Right forelimb (tissue), 1 donor: ENCODE measurements around the gene GRIA4.

Experiments used
- DNase-seq: peaks from one replicate; pipeline ENCODE4 v3.0.0-alpha.2; 2018

GRIA4 gene

GRCh38 chr11:105639527-105639926, 29.7 kb downstream of the GRIA4 start:
- DNase-seq: no peak

- no peak for DNase-seq
These were observed 31.6 kb downstream of the GRIA4 start for GRCh38 chr11:105641433-105641832.

- DNase-seq: no peak
These were observed 33.0 kb downstream of the GRIA4 start for GRCh38 chr11:105642870-105643269.

DNA sequence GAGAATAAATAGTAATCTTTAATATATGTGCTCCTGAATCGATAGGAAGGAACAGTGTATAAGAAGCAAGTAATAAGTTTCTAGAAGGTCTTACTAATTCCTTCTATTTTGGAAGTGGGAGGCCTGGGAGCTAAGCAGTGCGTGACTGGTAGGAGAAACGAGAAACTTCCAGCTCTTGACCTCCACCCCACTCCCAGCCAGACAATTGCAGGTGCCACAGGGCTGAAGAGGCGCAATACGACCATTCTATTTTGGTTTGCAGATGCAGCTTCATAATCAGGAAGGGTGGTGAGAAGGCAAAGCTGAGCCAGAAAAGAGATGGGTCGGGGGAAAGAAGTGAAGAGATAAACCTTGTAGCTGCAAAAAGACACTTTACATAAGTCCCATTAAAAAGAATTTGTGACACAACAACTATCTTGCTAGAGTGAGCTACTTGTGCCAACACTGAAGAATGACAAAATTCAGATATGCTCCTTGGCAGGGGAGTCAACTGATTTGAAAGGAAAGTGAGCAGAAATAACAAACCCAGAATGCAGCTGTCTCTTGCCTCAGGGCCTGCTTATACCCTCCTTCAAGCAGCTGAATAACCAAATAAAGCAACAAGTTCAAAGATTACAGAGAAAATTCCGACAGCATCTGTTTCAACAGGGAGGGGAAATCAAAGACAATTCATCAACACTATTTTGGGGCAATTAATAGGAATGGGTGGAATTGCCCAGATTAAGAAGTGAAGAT, 35.1 kb downstream of the GRIA4 start:
- DNase-seq: no peak

- no peak for DNase-seq
These were observed 37.9 kb downstream of the GRIA4 start for GRCh38 chr11:105647780-105648179.

DNA sequence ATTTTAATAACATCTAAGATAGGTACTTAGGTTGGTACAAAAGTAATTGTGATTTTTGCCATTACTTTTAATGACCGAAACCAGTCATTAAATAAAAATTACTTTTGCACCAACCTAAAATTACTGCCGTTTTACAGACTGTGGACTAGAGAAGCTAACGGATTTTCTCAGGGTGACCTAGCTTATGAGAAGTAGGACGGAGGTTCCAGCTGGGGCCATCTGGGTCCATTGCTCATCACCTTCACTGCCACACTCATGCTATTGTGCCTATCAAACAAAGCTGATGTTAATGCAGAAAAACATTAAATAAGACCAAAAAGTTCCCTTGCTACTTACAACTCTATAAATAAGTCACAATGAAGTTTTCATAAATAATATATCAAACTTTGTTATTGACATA, 38.9 kb downstream of the GRIA4 start:
- DNase-seq: no peak

- no peak for DNase-seq
These were observed 55.4 kb downstream of the GRIA4 start for GRCh38 chr11:105665281-105665680.

DNA sequence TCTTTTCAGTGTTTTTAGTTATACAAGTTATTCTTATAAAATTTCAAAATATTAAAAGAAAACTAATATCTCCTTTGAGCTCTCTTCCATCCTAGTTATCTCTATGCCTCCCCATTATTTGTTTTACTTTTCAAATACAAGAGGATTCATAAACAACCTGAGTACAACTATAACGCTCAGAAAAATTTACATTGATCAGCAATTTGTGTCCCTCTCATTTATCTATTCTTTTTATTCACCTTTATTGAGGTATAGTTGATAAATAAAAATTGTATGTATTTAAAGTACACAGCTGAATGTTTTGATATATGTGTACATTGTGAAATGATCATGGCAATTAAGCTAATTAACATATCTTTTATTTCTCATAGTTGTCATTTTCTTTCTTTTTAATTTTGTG, 57.6 kb downstream of the GRIA4 start:
- DNase-seq: no peak

- DNase-seq: no peak
These were observed 60.9 kb downstream of the GRIA4 start for GRCh38 chr11:105670811-105671210.

DNA sequence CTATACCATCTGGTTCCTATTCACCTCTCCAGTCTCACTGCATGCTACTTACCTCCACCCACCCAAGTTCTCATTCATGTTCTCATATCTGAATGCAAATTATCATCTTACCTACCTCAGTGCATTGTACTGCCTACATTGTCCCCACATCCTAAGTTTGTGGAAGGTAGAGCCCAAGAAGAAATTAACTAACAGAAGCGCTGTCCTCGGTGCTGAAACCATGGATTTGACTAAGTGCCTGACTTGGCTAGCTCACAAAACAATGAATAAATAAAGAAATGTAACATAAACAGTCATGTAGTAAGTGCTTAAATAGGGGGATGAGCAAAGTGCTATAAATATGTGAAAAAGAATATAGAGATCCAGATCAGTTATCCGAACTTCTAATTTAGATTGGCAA, 63.2 kb downstream of the GRIA4 start:
- DNase-seq: peak; percentile 69

- DNase-seq: no peak
These were observed 79.8 kb downstream of the GRIA4 start for GRCh38 chr11:105689631-105690030.

- no peak for DNase-seq
These were observed 80.6 kb downstream of the GRIA4 start for GRCh38 chr11:105690467-105690866.

DNA sequence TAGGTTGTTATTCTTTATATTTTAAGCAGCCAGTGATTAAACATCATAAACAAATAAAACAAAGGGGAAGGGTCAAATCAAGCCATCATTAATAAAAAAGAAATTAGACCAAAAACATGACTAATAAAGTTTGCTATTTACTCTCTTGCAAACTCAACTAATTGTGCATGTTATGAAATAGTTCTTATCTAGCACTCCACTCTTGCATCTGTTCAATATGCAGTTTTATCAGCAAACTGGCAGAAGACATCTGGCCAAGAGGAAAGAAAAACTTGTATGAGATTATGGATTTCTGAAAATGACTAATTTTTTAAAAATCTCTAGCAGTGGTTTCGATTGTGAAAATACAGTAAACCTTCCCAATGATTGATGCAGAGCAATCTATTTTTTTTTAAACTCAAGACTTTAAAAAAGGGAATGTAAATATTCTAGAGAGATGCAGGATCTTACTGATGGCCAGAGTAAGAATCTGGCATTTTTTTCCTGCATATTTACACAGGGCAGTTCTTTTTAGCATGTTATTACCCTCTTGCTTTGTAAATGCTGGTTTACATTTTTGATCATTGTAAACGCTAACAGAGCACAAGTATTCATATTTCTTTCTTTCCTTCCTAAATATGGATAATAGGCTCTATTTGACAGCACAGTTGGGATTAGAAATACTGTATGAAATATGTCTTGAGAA, 83.3 kb downstream of the GRIA4 start:
- no peak for DNase-seq

DNA sequence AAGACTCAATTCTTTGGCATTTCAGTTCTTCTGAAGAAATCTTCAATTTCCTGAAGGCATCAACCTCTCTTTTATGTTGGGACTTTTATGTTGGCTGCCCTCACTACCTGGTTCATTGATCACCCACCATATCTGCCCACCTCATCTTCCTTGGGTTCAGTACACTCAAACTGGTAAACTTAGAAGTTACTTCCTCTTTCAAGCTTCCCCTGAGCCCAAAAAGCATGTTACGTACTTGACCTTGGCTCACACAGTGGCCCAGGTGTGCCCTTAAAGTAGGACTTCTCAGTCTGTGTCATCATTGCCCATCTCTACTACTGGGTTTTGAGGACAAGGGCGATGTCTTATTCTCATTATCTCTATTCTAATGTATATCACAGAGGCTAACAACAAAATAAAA, 86.1 kb downstream of the GRIA4 start:
- no peak for DNase-seq

DNA sequence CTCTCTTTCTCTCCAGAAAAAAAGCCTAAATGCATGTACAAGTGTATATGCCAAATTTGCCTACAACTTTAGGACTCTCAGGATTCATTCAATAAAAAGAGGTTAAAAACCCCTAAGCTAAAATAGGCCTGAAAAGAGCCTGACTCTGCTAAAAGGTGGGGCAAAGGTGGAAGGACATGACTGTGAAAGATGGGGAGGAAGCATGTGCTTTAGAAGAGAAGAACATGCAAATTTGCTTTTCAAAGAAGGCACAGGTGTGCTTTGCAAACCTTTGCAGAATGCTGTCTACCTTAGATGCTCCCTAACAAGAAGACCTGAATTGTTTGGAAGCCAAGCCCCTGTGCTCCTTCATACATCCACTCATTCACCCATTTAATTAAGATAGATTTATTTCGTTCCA, 87.4 kb downstream of the GRIA4 start:
- DNase-seq: no peak

GRCh38 chr11:105699203-105699602, 89.3 kb downstream of the GRIA4 start:
- no peak for DNase-seq

DNA sequence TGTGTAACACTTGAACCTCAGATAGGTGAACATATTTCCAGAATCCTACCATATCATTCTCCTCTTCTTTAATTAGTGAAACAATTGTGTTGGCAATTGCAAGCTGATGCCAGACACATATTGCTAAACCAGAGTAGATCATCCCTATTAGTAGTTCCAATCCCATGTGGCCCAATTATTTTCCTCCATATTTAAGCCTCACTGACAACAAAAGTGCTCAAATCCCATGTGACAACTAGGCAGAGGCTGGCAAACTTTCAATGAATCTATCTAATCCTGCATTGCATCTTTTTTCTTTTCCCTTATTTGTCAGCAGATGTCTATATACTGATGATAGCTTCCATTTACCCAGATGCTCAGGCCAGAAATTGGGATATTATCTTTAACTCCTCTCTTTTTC, 90.4 kb downstream of the GRIA4 start:
- DNase-seq: no peak

DNA sequence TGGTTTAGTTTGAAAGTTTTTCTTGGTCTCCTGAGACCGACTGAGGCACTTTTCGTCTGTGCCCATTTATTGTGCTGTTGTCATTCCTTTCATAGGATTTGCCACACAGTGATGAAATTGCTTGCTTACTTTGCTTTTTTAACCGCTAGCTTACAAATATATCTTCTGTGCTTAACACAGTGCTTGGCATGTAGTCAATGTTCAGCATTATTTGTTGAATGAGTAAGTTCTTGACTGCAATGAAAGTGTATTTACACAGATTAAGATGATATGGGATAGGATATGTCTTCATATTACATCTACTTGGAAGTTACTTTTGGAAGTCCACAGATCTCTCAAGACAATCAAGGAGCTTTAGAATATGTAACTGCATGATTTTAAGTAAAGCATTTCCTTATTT, 91.2 kb downstream of the GRIA4 start:
- no peak for DNase-seq

DNA sequence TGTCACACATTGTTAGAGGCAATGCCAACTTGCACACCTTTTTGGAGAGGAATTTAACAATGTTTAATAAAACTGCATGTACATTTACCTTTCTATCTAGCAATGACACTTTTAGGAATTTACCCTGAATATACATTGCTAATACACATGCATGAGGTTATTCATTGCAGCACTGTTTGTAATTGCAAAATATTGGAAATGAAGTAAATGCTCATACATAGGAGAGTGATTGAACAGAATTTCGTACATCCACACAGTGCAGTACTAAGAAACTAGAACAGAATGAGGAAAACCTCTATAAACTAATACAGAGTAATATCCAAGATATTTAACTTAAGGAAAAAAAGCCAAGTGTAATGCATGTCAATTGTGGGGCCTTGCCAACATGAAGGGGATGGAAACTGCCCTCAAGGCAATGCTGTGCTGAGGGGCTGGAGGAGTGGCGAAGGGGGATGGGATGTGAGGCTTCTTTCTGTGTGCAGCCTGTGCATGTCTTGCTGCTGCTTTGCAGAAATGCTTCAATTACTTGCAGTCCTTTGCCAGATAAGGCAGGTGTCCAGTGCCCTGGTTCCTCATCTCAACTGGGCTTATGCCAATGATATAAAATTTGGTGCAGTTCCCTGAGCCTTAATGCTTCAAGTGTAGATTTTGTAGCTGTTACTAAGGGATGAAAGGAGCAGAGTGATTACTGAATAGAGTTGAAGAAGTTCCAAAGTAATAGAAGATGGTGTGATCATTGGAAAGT, 96.1 kb downstream of the GRIA4 start:
- DNase-seq: no peak

DNA sequence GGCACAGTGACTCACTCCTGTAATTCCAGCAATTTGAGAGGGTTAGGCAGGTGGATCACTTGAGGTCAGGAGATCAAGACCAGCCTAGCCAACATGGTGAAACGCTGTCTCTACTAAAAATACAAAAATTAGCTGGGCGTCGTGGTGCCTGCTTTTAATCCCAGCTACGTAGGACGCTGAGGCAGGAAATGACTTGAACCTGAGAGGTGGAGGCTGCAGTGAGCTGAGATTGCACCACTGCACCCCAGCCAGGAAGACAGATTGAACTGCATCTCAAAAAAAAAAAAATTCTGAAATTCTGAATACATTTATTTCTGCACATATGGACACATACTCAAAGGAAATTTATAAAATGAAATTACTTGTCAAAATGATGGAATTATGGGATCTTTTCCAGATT, 103.2 kb downstream of the GRIA4 start:
- DNase-seq: no peak

- no peak for DNase-seq
These were observed 103.8 kb downstream of the GRIA4 start for GRCh38 chr11:105713696-105714095.

DNA sequence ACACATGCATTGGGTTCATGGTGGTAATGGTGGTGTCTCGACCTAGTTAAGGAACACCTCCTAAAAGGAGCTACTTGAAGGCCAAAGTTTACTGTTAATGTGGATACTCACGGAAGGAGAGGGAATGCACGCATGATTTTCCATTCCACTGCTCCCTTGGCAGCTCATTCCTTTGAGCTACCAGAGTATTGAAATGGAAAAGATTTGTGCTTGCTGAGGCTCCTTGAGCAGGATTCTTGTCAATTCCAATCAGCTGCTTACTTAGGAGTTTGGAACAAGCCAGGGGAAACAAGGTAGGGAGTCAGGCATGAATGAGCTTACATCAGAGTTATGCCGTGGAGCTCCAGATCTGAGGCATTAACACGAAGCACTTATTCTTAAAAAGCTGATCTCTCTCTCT, 108.8 kb downstream of the GRIA4 start:
- DNase-seq: no peak

DNA sequence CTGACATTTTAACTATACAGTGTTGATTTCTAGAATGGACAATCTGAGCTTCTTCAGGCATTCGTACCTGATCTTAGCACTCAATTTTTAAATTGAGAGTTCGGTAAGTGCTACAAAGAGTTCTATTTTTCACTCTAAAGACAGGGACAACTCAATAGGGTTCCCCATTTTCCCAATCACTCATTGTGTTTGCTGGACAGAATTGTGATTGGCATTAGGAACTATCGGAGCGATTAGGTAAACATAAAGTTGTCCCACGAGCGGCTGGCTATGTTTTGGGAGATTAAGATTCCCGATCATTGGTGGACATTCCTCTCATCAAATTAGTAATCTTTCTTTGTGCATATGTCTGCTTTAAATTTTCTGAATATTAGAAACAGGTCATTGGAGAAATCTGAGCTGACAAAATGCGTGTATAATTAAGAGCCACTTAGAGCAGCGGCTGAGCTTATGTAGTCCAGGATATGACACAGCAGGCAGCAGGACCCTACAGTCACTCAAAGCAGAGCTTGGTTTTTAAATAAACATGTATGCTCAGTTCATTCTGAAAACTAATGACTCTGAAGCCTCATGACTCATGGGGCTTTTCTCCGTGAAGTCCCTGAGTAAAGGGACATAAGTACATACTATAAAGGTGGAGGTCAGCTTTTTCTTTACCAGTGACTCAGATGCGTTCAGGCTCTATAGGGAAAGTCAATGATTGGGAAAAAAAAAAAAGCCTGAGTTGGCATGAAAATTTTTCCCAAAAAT, 109.4 kb downstream of the GRIA4 start:
- no peak for DNase-seq
